Measurements from ENCODE around the gene LRRC42. TPM values are rescaled to one million over a fixed set of nuclear protein-coding genes. Genes with fewer than 3 reads are reported as not detected.
"Not testable (repeated sequence)": the region's sequence is repeated elsewhere in the genome, so short reads cannot be mapped to it uniquely, and the experiment has no call there.

LRRC42 gene
- polyA plus RNA-seq, 2 donors = 4.9 to 20.0 TPM

- Histone ChIP-seq H3K4me3 (ENCODE audit: low read depth in 1 of 2, low read length in 2 of 2) (no peak overlapping the region), H3K36me3 (ENCODE audit: control insufficient read depth in 2 of 2, insufficient read depth in 2 of 2, low read length in 1 of 2) (no peaks in the 10 kb centered on the region), H3K27me3 (ENCODE audit: control insufficient read depth in 1 of 2, insufficient read depth in 2 of 2, low read length in 2 of 2) (no peaks in the 10 kb centered on the region), H3K4me1 (ENCODE audit: control insufficient read depth in 2 of 2, insufficient read depth in 2 of 2, low read length in 1 of 2) (no peaks in the 10 kb centered on the region), H3K27ac (ENCODE audit: low read depth in 2 of 2, low read length in 1 of 2) (peak overlapping the region; percentile 26 to 61), H3K9me3 (ENCODE audit: control insufficient read depth in 2 of 2, insufficient read depth in 1 of 2, low read depth in 1 of 2, low read length in 1 of 2) (no peaks in the 10 kb centered on the region)
- 38 to 46% methylated on average over 20 of the region's 20 CpGs for WGBS, 2 donors
Measured at GRCh38 chr1:53982034-53982762, 36.0 kb downstream of the LRRC42 start.

- 29 to 32% methylated on average over 4 of the region's 4 CpGs for WGBS, 2 donors
- no peaks in the 10 kb centered on the region for H3K4me1 ChIP-seq (ENCODE audit: control insufficient read depth in 2 of 2, insufficient read depth in 2 of 2, low read length in 1 of 2)
- no peaks in the 10 kb centered on the region for H3K27me3 ChIP-seq (ENCODE audit: control insufficient read depth in 1 of 2, insufficient read depth in 2 of 2, low read length in 2 of 2)
- H3K9me3 ChIP-seq (ENCODE audit: control insufficient read depth in 2 of 2, insufficient read depth in 1 of 2, low read depth in 1 of 2, low read length in 1 of 2) = no peaks in the 10 kb centered on the region
- no peaks in the 10 kb centered on the region for H3K36me3 ChIP-seq (ENCODE audit: control insufficient read depth in 2 of 2, insufficient read depth in 2 of 2, low read length in 1 of 2)
- H3K4me3 ChIP-seq (ENCODE audit: low read depth in 1 of 2, low read length in 2 of 2) = no peak overlapping the region
- H3K27ac ChIP-seq (ENCODE audit: low read depth in 2 of 2, low read length in 1 of 2) = peak overlapping the region; percentile 26 to 61
Measured at GRCh38 chr1:53982763-53983104, 36.6 kb downstream of the LRRC42 start.

DNA sequence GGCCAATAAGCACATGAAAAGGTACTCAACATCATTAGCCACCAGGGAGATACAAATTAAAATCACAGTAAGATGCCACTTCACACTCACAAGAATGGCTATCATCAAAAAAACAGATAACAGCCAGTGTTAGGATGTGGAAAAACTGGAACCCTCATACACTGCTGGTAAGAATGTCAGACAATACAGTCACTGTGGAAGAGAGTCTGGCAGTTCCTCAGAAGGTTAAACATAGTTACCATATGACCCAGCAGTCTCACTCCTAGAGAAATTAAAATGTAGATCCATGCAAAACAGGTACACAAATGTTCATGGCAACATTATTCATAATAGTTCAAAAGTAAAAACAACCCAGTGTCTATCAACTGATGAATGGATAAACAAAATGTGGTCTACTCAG, 38.6 kb downstream of the LRRC42 start:
- Histone ChIP-seq H3K9me3 (ENCODE audit: control insufficient read depth in 2 of 2, insufficient read depth in 1 of 2, low read depth in 1 of 2, low read length in 1 of 2) (no peaks in the 10 kb centered on the region), H3K36me3 (ENCODE audit: control insufficient read depth in 2 of 2, insufficient read depth in 2 of 2, low read length in 1 of 2) (no peaks in the 10 kb centered on the region), H3K27ac (ENCODE audit: low read depth in 2 of 2, low read length in 1 of 2) (no peak overlapping the region), H3K4me1 (ENCODE audit: control insufficient read depth in 2 of 2, insufficient read depth in 2 of 2, low read length in 1 of 2) (no peaks in the 10 kb centered on the region), H3K27me3 (ENCODE audit: control insufficient read depth in 1 of 2, insufficient read depth in 2 of 2, low read length in 2 of 2) (no peaks in the 10 kb centered on the region), H3K4me3 (ENCODE audit: low read depth in 1 of 2, low read length in 2 of 2) (no peak overlapping the region)

- 85 to 92% methylated on average over 3 of the region's 3 CpGs for WGBS, 2 donors
- Histone ChIP-seq H3K27ac (ENCODE audit: low read depth in 2 of 2, low read length in 1 of 2) (no peak overlapping the region), H3K27me3 (ENCODE audit: control insufficient read depth in 1 of 2, insufficient read depth in 2 of 2, low read length in 2 of 2) (no peaks in the 10 kb centered on the region), H3K36me3 (ENCODE audit: control insufficient read depth in 2 of 2, insufficient read depth in 2 of 2, low read length in 1 of 2) (no peaks in the 10 kb centered on the region), H3K4me3 (ENCODE audit: low read depth in 1 of 2, low read length in 2 of 2) (no peak overlapping the region), H3K9me3 (ENCODE audit: control insufficient read depth in 2 of 2, insufficient read depth in 1 of 2, low read depth in 1 of 2, low read length in 1 of 2) (no peaks in the 10 kb centered on the region), H3K4me1 (ENCODE audit: control insufficient read depth in 2 of 2, insufficient read depth in 2 of 2, low read length in 1 of 2) (no peaks in the 10 kb centered on the region)
Measured at GRCh38 chr1:53986458-53986857, 40.3 kb downstream of the LRRC42 start.

DNA sequence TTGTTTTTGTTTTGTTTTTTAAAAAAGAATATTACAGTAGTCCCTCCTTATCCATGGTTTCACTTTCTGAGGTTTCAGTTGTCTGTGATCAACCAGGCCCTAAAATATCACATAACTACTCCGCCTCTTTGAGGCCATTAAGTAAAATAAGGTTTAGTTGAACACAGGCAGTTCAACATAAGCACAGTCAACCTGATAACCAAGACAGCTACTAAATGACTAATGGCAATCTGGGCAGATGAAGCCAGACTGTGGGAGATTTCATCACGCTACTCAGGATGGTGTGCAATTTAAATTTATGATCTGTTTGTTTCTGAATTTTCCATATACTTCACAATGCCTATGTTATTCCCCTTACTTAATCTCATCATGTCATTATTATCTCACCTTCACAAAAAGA, 41.7 kb downstream of the LRRC42 start:
- no peak overlapping the region for H3K4me3 ChIP-seq (ENCODE audit: low read depth in 1 of 2, low read length in 2 of 2)
- 78 to 80% methylated on average over 2 of the region's 2 CpGs for WGBS, 2 donors
- H3K27me3 ChIP-seq (ENCODE audit: control insufficient read depth in 1 of 2, insufficient read depth in 2 of 2, low read length in 2 of 2) = no peaks in the 10 kb centered on the region
- no peaks in the 10 kb centered on the region for H3K36me3 ChIP-seq (ENCODE audit: control insufficient read depth in 2 of 2, insufficient read depth in 2 of 2, low read length in 1 of 2)
- no peak overlapping the region for H3K27ac ChIP-seq (ENCODE audit: low read depth in 2 of 2, low read length in 1 of 2)
- no peaks in the 10 kb centered on the region for H3K4me1 ChIP-seq (ENCODE audit: control insufficient read depth in 2 of 2, insufficient read depth in 2 of 2, low read length in 1 of 2)
- H3K9me3 ChIP-seq (ENCODE audit: control insufficient read depth in 2 of 2, insufficient read depth in 1 of 2, low read depth in 1 of 2, low read length in 1 of 2) = no peaks in the 10 kb centered on the region

DNA sequence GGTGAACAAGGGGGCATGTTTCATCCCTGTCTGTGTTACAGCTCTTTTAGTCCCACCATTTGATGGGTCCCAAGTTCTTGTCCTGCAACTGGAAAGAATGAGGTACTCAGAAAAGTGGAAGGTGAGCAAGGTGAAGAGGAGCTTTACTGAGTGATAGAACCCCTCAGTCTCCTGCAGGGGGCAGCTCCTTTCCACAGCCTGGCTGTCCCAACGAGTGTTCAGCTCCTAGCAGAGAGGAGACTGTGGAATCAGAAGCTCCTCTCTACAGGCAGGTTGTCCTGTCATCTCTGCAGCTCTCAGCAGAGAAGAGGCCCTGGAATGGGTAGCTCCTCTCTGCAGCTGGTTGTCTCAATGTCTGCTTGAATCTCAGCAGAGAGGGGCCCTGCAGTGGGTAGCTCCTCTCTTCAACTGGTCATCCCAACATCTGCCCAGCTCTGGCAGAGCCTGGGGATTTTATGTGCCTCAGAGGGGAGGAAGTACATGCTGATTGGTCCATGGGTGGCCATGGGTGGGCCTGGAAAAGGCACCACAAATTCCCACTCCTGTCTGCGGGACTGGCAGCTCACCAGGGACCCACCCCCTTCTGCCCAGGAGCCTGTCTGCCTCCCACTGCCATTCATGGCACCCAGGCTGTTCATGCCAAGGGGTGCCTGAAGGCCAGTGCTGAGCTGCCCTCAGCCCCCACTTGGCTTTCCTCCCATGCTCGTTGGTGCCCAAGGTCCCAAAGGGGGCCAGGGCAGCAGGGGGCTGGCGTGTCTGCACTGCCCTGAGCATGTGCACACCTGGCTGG, 46.1 kb downstream of the LRRC42 start:
- Histone ChIP-seq H3K4me3 (ENCODE audit: low read depth in 1 of 2, low read length in 2 of 2) (no peak overlapping the region), H3K27ac (ENCODE audit: low read depth in 2 of 2, low read length in 1 of 2) (no peak overlapping the region), H3K36me3 (ENCODE audit: control insufficient read depth in 2 of 2, insufficient read depth in 2 of 2, low read length in 1 of 2) (no peaks in the 10 kb centered on the region), H3K4me1 (ENCODE audit: control insufficient read depth in 2 of 2, insufficient read depth in 2 of 2, low read length in 1 of 2) (no peaks in the 10 kb centered on the region), H3K9me3 (ENCODE audit: control insufficient read depth in 2 of 2, insufficient read depth in 1 of 2, low read depth in 1 of 2, low read length in 1 of 2) (no peaks in the 10 kb centered on the region), H3K27me3 (ENCODE audit: control insufficient read depth in 1 of 2, insufficient read depth in 2 of 2, low read length in 2 of 2) (no peaks in the 10 kb centered on the region)
- WGBS, 2 donors = 65 to 83% methylated on average over 4 of the region's 4 CpGs

DNA sequence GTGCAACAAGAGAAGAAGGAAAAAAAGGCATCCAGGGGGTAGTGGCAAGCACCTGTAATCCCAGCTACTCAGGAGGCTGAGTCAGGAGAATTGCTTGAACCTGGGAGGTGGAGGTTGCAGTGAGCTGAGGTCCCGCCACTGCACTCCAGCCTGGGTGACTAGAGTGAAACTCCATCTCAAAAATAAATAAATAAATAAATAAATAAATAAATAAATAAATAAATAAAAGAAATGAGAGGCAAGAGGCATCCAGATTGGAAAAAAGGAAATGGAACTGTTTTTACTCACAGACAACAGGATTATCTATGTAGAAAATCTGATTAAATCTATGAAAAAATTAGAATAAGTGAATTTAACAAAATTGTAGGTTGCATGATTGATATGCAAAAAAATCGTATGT, 48.4 kb downstream of the LRRC42 start:
- not testable (repeated sequence) for H3K36me3 ChIP-seq (ENCODE audit: control insufficient read depth in 2 of 2, insufficient read depth in 2 of 2, low read length in 1 of 2); H3K27me3 ChIP-seq (ENCODE audit: control insufficient read depth in 1 of 2, insufficient read depth in 2 of 2, low read length in 2 of 2); H3K4me3 ChIP-seq (ENCODE audit: low read depth in 1 of 2, low read length in 2 of 2); H3K4me1 ChIP-seq (ENCODE audit: control insufficient read depth in 2 of 2, insufficient read depth in 2 of 2, low read length in 1 of 2); H3K9me3 ChIP-seq (ENCODE audit: control insufficient read depth in 2 of 2, insufficient read depth in 1 of 2, low read depth in 1 of 2, low read length in 1 of 2); H3K27ac ChIP-seq (ENCODE audit: low read depth in 2 of 2, low read length in 1 of 2)
- 82 to 95% methylated on average over 2 of the region's 2 CpGs for WGBS, 2 donors

GRCh38 chr1:53995683-53996082, 49.5 kb downstream of the LRRC42 start:
- Histone ChIP-seq H3K9me3 (ENCODE audit: control insufficient read depth in 2 of 2, insufficient read depth in 1 of 2, low read depth in 1 of 2, low read length in 1 of 2) (no peaks in the 10 kb centered on the region), H3K4me3 (ENCODE audit: low read depth in 1 of 2, low read length in 2 of 2) (no peak overlapping the region), H3K36me3 (ENCODE audit: control insufficient read depth in 2 of 2, insufficient read depth in 2 of 2, low read length in 1 of 2) (no peaks in the 10 kb centered on the region), H3K27me3 (ENCODE audit: control insufficient read depth in 1 of 2, insufficient read depth in 2 of 2, low read length in 2 of 2) (no peaks in the 10 kb centered on the region), H3K4me1 (ENCODE audit: control insufficient read depth in 2 of 2, insufficient read depth in 2 of 2, low read length in 1 of 2) (no peaks in the 10 kb centered on the region), H3K27ac (ENCODE audit: low read depth in 2 of 2, low read length in 1 of 2) (no peak overlapping the region)
- WGBS, 2 donors = 92 to 97% methylated on average over 1 of the region's 1 CpG

DNA sequence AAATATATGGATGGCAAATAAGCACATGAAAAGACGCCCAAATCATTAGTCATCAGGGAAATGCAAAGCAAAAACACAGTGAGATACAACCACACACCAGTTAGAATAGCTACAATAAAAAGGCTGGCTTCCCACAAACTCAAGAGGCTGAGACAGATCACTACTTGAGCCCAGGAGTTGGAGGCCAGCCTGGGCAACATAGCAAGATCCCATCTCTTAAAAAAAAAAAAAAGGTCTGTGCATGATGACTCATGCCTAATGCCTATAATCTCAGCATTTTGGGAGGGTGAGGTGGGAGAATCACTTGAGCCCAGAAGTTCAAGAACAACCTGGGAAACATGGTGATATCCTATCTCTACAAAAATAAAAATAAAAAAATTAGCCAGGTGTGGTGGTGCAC, 52.1 kb downstream of the LRRC42 start:
- no peak overlapping the region for H3K27ac ChIP-seq (ENCODE audit: low read depth in 2 of 2, low read length in 1 of 2)
- 84 to 89% methylated on average over 1 of the region's 1 CpG for WGBS, 2 donors
- H3K27me3 ChIP-seq (ENCODE audit: control insufficient read depth in 1 of 2, insufficient read depth in 2 of 2, low read length in 2 of 2) = no peaks in the 10 kb centered on the region
- no peak overlapping the region for H3K4me3 ChIP-seq (ENCODE audit: low read depth in 1 of 2, low read length in 2 of 2)
- no peaks in the 10 kb centered on the region for H3K4me1 ChIP-seq (ENCODE audit: control insufficient read depth in 2 of 2, insufficient read depth in 2 of 2, low read length in 1 of 2)
- no peaks in the 10 kb centered on the region for H3K9me3 ChIP-seq (ENCODE audit: control insufficient read depth in 2 of 2, insufficient read depth in 1 of 2, low read depth in 1 of 2, low read length in 1 of 2)
- no peaks in the 10 kb centered on the region for H3K36me3 ChIP-seq (ENCODE audit: control insufficient read depth in 2 of 2, insufficient read depth in 2 of 2, low read length in 1 of 2)

GRCh38 chr1:53999920-54000319, 53.8 kb downstream of the LRRC42 start:
- Histone ChIP-seq H3K36me3 (ENCODE audit: control insufficient read depth in 2 of 2, insufficient read depth in 2 of 2, low read length in 1 of 2) (no peaks in the 10 kb centered on the region), H3K27ac (ENCODE audit: low read depth in 2 of 2, low read length in 1 of 2) (no peak overlapping the region), H3K9me3 (ENCODE audit: control insufficient read depth in 2 of 2, insufficient read depth in 1 of 2, low read depth in 1 of 2, low read length in 1 of 2) (no peaks in the 10 kb centered on the region), H3K4me3 (ENCODE audit: low read depth in 1 of 2, low read length in 2 of 2) (no peak overlapping the region), H3K4me1 (ENCODE audit: control insufficient read depth in 2 of 2, insufficient read depth in 2 of 2, low read length in 1 of 2) (no peaks in the 10 kb centered on the region), H3K27me3 (ENCODE audit: control insufficient read depth in 1 of 2, insufficient read depth in 2 of 2, low read length in 2 of 2) (no peaks in the 10 kb centered on the region)
